Esophagus muscularis mucosa (tissue), 4 donors: ENCODE measurements around the gene MAP3K4. TPM values are rescaled to one million over a fixed set of nuclear protein-coding genes. Genes with fewer than 3 reads are reported as not detected.

Experiments used
- DNase-seq: peaks from one replicate; pipeline ENCODE4 v3.0.0-alpha.2; 2017; ENCODE audit errors: extremely low spot score
- H3K27ac ChIP-seq, 4 donors: fragments of 200-600 bp; sonication (generic); replicated peaks in 1 of 4; 1 replicate in 3 of 4; 2 replicates in 1 of 4; pipeline ENCODE4 v1.5.1; 2016 to 2019; ENCODE audit warnings: mild to moderate bottlenecking in 1 of 4
- H3K27me3 ChIP-seq, 4 donors: fragments of 200-600 bp; sonication (generic); one replicate each; pipeline versions ENCODE4 v1.5.1 to v1.6.0; 2016 to 2019
- H3K36me3 ChIP-seq, 4 donors: fragments of 200-600 bp; sonication (generic); one replicate each; pipeline ENCODE4 v1.5.1; 2016 to 2019
- H3K4me1 ChIP-seq, 4 donors: fragments of 200-600 bp; sonication (generic); one replicate each; pipeline ENCODE4 v1.5.1; 2016 to 2019
- H3K4me3 ChIP-seq, 4 donors: fragments of 200-600 bp; sonication (generic); 1 replicate in 2 of 4; 2 replicates in 2 of 4; pipeline ENCODE4 v1.5.1; 2016 to 2019; ENCODE audit warnings: mild to moderate bottlenecking in 4 of 4, moderate library complexity in 1 of 4
- H3K9me3 ChIP-seq, 4 donors: fragments of 200-600 bp; sonication (generic); 1 replicate in 3 of 4; 2 replicates in 1 of 4; pipeline ENCODE4 v1.5.1; 2016 to 2019
- CTCF ChIP-seq, 3 experiments: fragments of 200-600 bp in 2 of 3; fragments of 450-650 bp in 1 of 3; sonication (generic) in 2 of 3; IDR thresholded peaks; one replicate each; pipeline ENCODE4 v1.5.1; 2017 to 2019; ENCODE audit warnings: antibody characterized with exemption in 3 of 3, mild to moderate bottlenecking in 2 of 3, moderate library complexity in 1 of 3
- EP300 ChIP-seq: sonication (generic); formaldehyde crosslinking; IDR thresholded peaks from one replicate; pipeline ENCODE4 v1.6.1; 2017; ENCODE audit warnings: antibody characterized with exemption
- POLR2A ChIP-seq: fragments of 450-650 bp; IDR thresholded peaks from one replicate; pipeline ENCODE4 v1.6.1; 2017; ENCODE audit warnings: antibody characterized with exemption, moderate library complexity, mild to moderate bottlenecking, low read depth
- POLR2AphosphoS5 ChIP-seq, 2 donors: sonication (generic); formaldehyde crosslinking; IDR thresholded peaks; one replicate each; pipeline ENCODE4 v1.6.1; 2017; ENCODE audit warnings: antibody characterized with exemption in 2 of 2
- WGBS: methylation state at CpG from one replicate; pipeline ENCODE4 v1.1.5; 2018; 5-methylcytosine and 5-hydroxymethylcytosine counted together
- intact Hi-C: fragments of 100-400 bp; cut with DNase I; formaldehyde crosslinking; loops from one replicate; pipeline ENCODE4 v1.15.1; 2023
- total RNA-seq, 4 donors: library from RNA; depleted of rRNA; stranded (reverse); fragments of >200 nt; gene quantifications; one replicate each; pipeline versions ENCODE4 v1.1.0 to v1.2.1, GENCODE V29; 2016

Gene MAP3K4
- total RNA-seq, 4 donors from 2014 or later = 17.9 to 22.8 (median 21.5) TPM

- DNase-seq = peak; percentile 53
- Histone ChIP-seq H3K9me3 (no peaks in the 10 kb centered on the region), H3K4me1 (no peaks in the 10 kb centered on the region), H3K27me3 (no peaks in the 10 kb centered on the region), H3K4me3 (no peak overlapping the region), H3K27ac (no peak overlapping the region), H3K36me3 (no peaks in the 10 kb centered on the region)
- WGBS = 92% methylated on average over 15 of the region's 15 CpGs
- no peak for TF ChIP-seq POLR2AphosphoS5 (IDR thresholded peaks at IDR 0.05)
- no peak for TF ChIP-seq POLR2A
- no peak for TF ChIP-seq CTCF (IDR thresholded peaks at IDR 0.05)
- no peak for TF ChIP-seq EP300
- intact Hi-C loops = no loop called here
Observed at GRCh38 chr6:160962835-160963623, 28.5 kb upstream of the MAP3K4 start.

- TF ChIP-seq POLR2AphosphoS5 (IDR thresholded peaks at IDR 0.05) (no peak), POLR2A (no peak), EP300 (no peak), CTCF (IDR thresholded peaks at IDR 0.05) (no peak)
Observed at GRCh38 chr6:160963651-160964050, 27.9 kb upstream of the MAP3K4 start.

GRCh38 chr6:160965893-160966292 is 25.7 kb upstream of the MAP3K4 start:
- Histone ChIP-seq H3K27ac (no peak overlapping the region), H3K4me3 (no peak overlapping the region), H3K27me3 (no peaks in the 10 kb centered on the region), H3K4me1 (no peaks in the 10 kb centered on the region), H3K9me3 (no peaks in the 10 kb centered on the region), H3K36me3 (no peaks in the 10 kb centered on the region)
- intact Hi-C loops = no loop called here
- WGBS = 80% methylated on average over 5 of the region's 5 CpGs
- TF ChIP-seq POLR2AphosphoS5 (IDR thresholded peaks at IDR 0.05) (no peak), CTCF (IDR thresholded peaks at IDR 0.05) (no peak), POLR2A (no peak), EP300 (no peak)
- peak; percentile 17 for DNase-seq

More at GRCh38 chr6:160963651-160964050, 27.9 kb upstream of the MAP3K4 start:
- Histone ChIP-seq H3K27ac (no peak overlapping the region), H3K36me3 (no peaks in the 10 kb centered on the region), H3K4me3 (no peak overlapping the region), H3K4me1 (no peaks in the 10 kb centered on the region), H3K27me3 (no peaks in the 10 kb centered on the region), H3K9me3 (no peaks in the 10 kb centered on the region)
- DNase-seq = peak; percentile 17
- 84% methylated on average over 8 of the region's 8 CpGs for WGBS
- intact Hi-C loops = no loop called here

- Histone ChIP-seq H3K9me3 (no peaks in the 10 kb centered on the region), H3K4me3 (no peak overlapping the region), H3K4me1 (no peaks in the 10 kb centered on the region), H3K27me3 (no peaks in the 10 kb centered on the region), H3K27ac (no peak overlapping the region), H3K36me3 (no peaks in the 10 kb centered on the region)
- DNase-seq = no peak
- intact Hi-C loops = no loop called here
- TF ChIP-seq EP300 (no peak), CTCF (IDR thresholded peaks at IDR 0.05) (no peak), POLR2AphosphoS5 (IDR thresholded peaks at IDR 0.05) (no peak), POLR2A (no peak)
- WGBS = 82% methylated on average over 7 of the region's 7 CpGs
Observed at GRCh38 chr6:160966493-160967229, 24.9 kb upstream of the MAP3K4 start.
